Fibroblast of lung (primary cell): ENCODE results near the gene ZDHHC12. TPM values are rescaled to one million over a fixed set of nuclear protein-coding genes. Genes with fewer than 3 reads are reported as not detected.

Source experiments
- DNase-seq, 2 donors: peaks; one replicate each; pipeline versions ENCODE4 v3.0.0 to v3.0.0-alpha.2; 2010; ENCODE audit warnings: low read depth in 2 of 2
- H2AFZ ChIP-seq: 2 replicates; pipeline ENCODE4 v1.5.1; 2012; ENCODE audit warnings: low read length, control low read depth, inconsistent platforms
- H3K27ac ChIP-seq: 2 replicates; pipeline ENCODE4 v1.5.1; 2011; ENCODE audit warnings: low read length, control low read depth; ENCODE audit not compliant: insufficient read depth
- H3K27me3 ChIP-seq: 2 replicates; pipeline ENCODE4 v1.5.1; 2011; ENCODE audit warnings: mild to moderate bottlenecking, low read length; ENCODE audit not compliant: control insufficient read depth, insufficient read depth
- H3K36me3 ChIP-seq: 2 replicates; pipeline ENCODE4 v1.5.1; 2011; ENCODE audit warnings: low read length; ENCODE audit not compliant: control insufficient read depth, insufficient read depth
- H3K4me1 ChIP-seq: 2 replicates; pipeline ENCODE4 v1.5.1; 2011; ENCODE audit warnings: low read length; ENCODE audit not compliant: control insufficient read depth, insufficient read depth; ENCODE audit errors: extremely low read depth
- H3K4me2 ChIP-seq: 2 replicates; pipeline ENCODE4 v1.5.1; 2011; ENCODE audit warnings: low read length, control low read depth; ENCODE audit not compliant: insufficient read depth; ENCODE audit errors: extremely low read depth
- H3K4me3 ChIP-seq, 4 experiments: fragments of 200-600 bp in 1 of 4; sonication (generic) in 1 of 4; replicated peaks in 1 of 4; 2 replicates each; pipeline ENCODE4 v1.5.1; 2011 to 2016; ENCODE audit warnings: low read length in 4 of 4, low read depth in 3 of 4, mild to moderate bottlenecking in 3 of 4, control low read depth in 2 of 4, inconsistent platforms in 1 of 4, mixed read lengths in 1 of 4; ENCODE audit not compliant: insufficient read depth in 1 of 4; ENCODE audit errors: control extremely low read depth in 1 of 4
- H3K79me2 ChIP-seq: 2 replicates; pipeline ENCODE4 v1.5.1; 2012; ENCODE audit warnings: mild to moderate bottlenecking, low read length, inconsistent platforms; ENCODE audit not compliant: control insufficient read depth, insufficient read depth
- H3K9ac ChIP-seq: 2 replicates; pipeline ENCODE4 v1.5.1; 2011; ENCODE audit warnings: mild to moderate bottlenecking, low read length, control low read depth; ENCODE audit not compliant: insufficient read depth
- H3K9me3 ChIP-seq: 2 replicates; pipeline ENCODE4 v1.5.1; 2012; ENCODE audit warnings: low read depth, low read length; ENCODE audit not compliant: control insufficient read depth, insufficient read depth
- H4K20me1 ChIP-seq: 2 replicates; pipeline ENCODE4 v1.5.1; 2011; ENCODE audit warnings: low read length; ENCODE audit not compliant: control insufficient read depth, insufficient read depth; ENCODE audit errors: extremely low read depth
- EZH2 ChIP-seq: IDR thresholded peaks from 2 replicates; pipeline ENCODE4 v1.5.1; 2012; ENCODE audit warnings: low read length, control low read depth, mild to moderate bottlenecking; ENCODE audit errors: missing control alignments
- polyA plus RNA-seq, 2 donors: library from polyadenylated mRNA; depleted of rRNA in 1 of 2; stranded (reverse) in 1 of 2; unstranded in 1 of 2; fragments of >200 nt; gene quantifications; 2 replicates each; pipeline ENCODE4 v1.2.1, GENCODE V29; 2011 to 2012; ENCODE audit warnings: missing spikeins in 1 of 2
- total RNA-seq: library from RNA; depleted of rRNA; stranded (reverse); fragments of >200 nt; gene quantifications from 2 replicates; pipeline ENCODE4 v1.2.1, GENCODE V29; 2014
- TF ChIP-seq, protein P1 (sequence below), 2 donors: IDR thresholded peaks in 1 of 2; conservative IDR thresholded peaks in 1 of 2; 1 replicate in 1 of 2; 2 replicates in 1 of 2; pipeline ENCODE4 v1.5.1; 2011 to 2012; ENCODE audit warnings: low read length in 2 of 2, control low read depth in 1 of 2, inconsistent platforms in 1 of 2, low read depth in 1 of 2, mild to moderate bottlenecking in 1 of 2

ZDHHC12 gene
- total and polyA plus RNA-seq, 2 donors (not counting 1 experiment from before 2014, with no cell fraction given), result 19.1 to 39.0 TPM

DNA sequence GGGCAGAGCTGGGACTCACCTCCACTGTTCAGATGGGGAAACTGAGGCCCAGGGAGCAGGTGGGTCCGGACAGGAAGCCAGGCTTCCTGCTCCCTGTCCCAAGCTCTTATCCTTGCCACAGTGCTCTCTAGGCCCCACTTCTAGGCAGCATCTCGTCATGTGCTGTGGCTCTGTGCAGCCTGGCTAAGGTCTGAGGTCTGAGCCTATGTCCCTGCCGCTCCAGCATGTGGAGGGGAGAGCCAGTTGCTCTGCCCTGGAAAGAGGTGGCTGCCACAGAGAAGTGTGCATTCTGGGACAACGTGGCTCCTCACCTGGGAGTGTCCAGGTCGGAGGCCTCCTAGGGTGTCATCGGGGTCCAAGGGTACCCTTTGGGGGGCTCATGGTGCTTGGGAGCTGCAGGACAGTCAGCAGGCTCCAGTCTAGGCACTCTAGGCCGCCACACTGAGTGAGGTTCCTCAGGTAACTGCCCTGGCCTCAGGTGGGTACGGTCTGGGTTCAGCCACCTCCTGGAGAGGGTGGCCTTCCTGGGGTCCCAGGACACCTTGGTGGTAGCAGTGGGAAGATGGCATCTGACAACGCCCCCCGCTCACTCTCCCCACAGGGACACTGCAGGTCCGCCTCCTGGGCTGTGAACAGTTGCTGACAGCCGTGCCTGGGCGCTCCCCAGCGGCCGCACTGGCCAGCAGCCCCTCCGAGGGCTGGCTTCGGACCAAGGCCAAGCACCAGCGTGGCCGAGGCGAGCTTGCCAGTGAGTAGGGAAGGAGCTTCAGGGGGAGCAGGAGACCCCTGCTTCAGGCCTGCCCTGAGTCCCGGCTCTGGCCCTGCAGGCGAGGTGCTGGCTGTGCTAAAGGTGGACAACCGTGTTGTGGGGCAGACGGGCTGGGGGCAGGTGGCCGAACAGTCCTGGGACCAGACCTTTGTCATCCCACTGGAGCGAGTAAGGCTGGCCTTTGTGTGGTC lies 11.2 kb downstream of the ZDHHC12 start:
- no peak overlapping the region for H3K27ac ChIP-seq
- no peaks in the 10 kb centered on the region for H3K9me3 ChIP-seq
- no peaks in the 10 kb centered on the region for H4K20me1 ChIP-seq
- DNase-seq, result no peak
- no peak overlapping the region for H3K4me3 ChIP-seq
- no peak overlapping the region for H2AFZ ChIP-seq
- H3K79me2 ChIP-seq, result no peaks in the 10 kb centered on the region
- H3K4me1 ChIP-seq, result no peaks in the 10 kb centered on the region
- no peak overlapping the region for H3K4me2 ChIP-seq
- H3K9ac ChIP-seq, result no peak overlapping the region
- TF ChIP-seq EZH2, result no peak
- TF ChIP-seq, protein P1, sequence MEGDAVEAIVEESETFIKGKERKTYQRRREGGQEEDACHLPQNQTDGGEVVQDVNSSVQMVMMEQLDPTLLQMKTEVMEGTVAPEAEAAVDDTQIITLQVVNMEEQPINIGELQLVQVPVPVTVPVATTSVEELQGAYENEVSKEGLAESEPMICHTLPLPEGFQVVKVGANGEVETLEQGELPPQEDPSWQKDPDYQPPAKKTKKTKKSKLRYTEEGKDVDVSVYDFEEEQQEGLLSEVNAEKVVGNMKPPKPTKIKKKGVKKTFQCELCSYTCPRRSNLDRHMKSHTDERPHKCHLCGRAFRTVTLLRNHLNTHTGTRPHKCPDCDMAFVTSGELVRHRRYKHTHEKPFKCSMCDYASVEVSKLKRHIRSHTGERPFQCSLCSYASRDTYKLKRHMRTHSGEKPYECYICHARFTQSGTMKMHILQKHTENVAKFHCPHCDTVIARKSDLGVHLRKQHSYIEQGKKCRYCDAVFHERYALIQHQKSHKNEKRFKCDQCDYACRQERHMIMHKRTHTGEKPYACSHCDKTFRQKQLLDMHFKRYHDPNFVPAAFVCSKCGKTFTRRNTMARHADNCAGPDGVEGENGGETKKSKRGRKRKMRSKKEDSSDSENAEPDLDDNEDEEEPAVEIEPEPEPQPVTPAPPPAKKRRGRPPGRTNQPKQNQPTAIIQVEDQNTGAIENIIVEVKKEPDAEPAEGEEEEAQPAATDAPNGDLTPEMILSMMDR (conservative IDR thresholded peaks at IDR 0.05 in 1 of 2, IDR thresholded peaks at IDR 0.05 in 1 of 2; ENCODE audit: low read depth in 1 of 2, low read length in 2 of 2), result no peak
- H3K27me3 ChIP-seq, result no peaks in the 10 kb centered on the region
- no peaks in the 10 kb centered on the region for H3K36me3 ChIP-seq

DNA sequence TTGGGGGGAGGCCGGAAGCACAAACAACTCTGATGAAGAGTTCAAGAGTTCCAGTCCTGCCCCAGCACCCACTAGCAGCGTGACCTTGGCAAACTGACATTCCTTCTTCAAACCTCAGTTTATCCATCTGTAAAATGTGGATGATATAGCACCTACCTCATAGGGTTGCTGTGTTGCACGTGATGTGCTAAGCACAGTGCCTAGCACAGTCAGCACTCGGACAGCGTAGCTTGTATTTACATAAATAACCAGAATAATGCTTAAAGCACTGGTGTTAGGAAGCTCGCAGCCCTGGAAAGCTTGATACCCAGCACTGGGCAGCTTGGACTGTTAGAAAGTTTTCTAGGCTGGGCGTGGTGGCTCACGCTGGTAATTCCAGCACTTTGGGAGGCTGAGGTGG lies 16.5 kb downstream of the ZDHHC12 start:
- Histone ChIP-seq H3K4me1 (no peaks in the 10 kb centered on the region), H3K4me2 (no peak overlapping the region), H3K27ac (no peak overlapping the region), H3K36me3 (no peaks in the 10 kb centered on the region), H3K9me3 (no peaks in the 10 kb centered on the region), H3K27me3 (no peaks in the 10 kb centered on the region), H2AFZ (no peak overlapping the region), H4K20me1 (no peaks in the 10 kb centered on the region), H3K79me2 (no peaks in the 10 kb centered on the region), H3K4me3 (no peak overlapping the region), H3K9ac (no peak overlapping the region)
- DNase-seq, result no peak
- TF ChIP-seq, protein P1 (conservative IDR thresholded peaks at IDR 0.05 in 1 of 2, IDR thresholded peaks at IDR 0.05 in 1 of 2; ENCODE audit: low read depth in 1 of 2, low read length in 2 of 2), result no peak
- TF ChIP-seq EZH2, result no peak

DNA sequence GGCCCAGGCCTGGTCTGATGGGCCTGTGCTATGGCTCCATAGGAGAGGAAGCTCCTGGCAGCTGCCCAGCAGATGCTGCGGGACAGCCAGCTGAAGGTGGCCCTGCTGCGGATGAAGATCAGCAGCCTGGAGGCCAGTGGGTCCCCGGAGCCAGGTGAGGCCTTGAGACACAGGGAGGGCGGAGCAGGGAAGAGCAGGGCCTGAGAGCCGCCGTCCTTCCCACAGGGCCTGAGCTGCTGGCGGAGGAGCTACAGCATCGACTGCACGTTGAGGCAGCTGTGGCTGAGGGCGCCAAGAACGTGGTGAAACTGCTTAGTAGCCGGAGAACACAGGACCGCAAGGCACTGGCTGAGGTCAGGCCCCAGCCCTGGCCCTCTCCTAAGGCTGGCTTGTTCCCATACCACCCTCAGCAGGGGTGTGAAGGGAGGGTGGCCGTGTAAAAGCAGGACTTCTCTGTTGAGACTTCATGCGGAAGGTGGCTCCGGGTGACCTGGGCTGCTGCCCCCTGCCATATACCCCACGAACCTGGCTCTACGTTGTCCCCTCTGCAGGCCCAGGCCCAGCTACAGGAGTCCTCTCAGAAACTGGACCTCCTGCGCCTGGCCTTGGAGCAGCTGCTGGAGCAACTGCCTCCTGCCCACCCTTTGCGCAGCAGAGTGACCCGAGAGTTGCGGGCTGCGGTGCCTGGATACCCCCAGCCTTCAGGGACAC lies 17.1 kb downstream of the ZDHHC12 start:
- no peak for TF ChIP-seq EZH2
- TF ChIP-seq, protein P1 (conservative IDR thresholded peaks at IDR 0.05 in 1 of 2, IDR thresholded peaks at IDR 0.05 in 1 of 2; ENCODE audit: low read depth in 1 of 2, low read length in 2 of 2), result no peak
- Histone ChIP-seq H3K27ac (no peak overlapping the region), H3K4me1 (no peaks in the 10 kb centered on the region), H3K9me3 (no peaks in the 10 kb centered on the region), H3K4me3 (no peak overlapping the region), H4K20me1 (no peaks in the 10 kb centered on the region), H3K36me3 (no peaks in the 10 kb centered on the region), H3K27me3 (no peaks in the 10 kb centered on the region), H3K9ac (no peak overlapping the region), H3K79me2 (no peaks in the 10 kb centered on the region), H2AFZ (no peak overlapping the region), H3K4me2 (no peak overlapping the region)
- no peak for DNase-seq
